Astrocyte (in vitro differentiated cells and primary cell): ENCODE measurements around the gene PDE11A.

Experiments
- CTCF ChIP-seq: IDR thresholded peaks from 2 replicates; pipeline ENCODE4 v1.5.1; 2011; ENCODE audit warnings: low read depth, mild to moderate bottlenecking, inconsistent platforms, low read length, moderate library complexity; ENCODE audit not compliant: insufficient read depth
- EZH2 ChIP-seq: IDR thresholded peaks from 2 replicates; pipeline ENCODE4 v1.6.1; 2012; ENCODE audit warnings: mild to moderate bottlenecking, low read length, inconsistent platforms; ENCODE audit not compliant: insufficient read depth

- TF ChIP-seq CTCF: no peak
- no peak for TF ChIP-seq EZH2
Measured at GRCh38 chr2:177909962-177910361, 162.6 kb downstream of the PDE11A start.
